Fibroblast of lung (primary cell): ENCODE results near the gene PCBP3. TPM values are rescaled to one million over a fixed set of nuclear protein-coding genes. Genes with fewer than 3 reads are reported as not detected.

Experiments used
- DNase-seq, 2 donors: peaks; one replicate each; pipeline versions ENCODE4 v3.0.0 to v3.0.0-alpha.2; 2010; ENCODE audit warnings: low read depth in 2 of 2
- H2AFZ ChIP-seq: 2 replicates; pipeline ENCODE4 v1.5.1; 2012; ENCODE audit warnings: low read length, control low read depth, inconsistent platforms
- H3K27ac ChIP-seq: 2 replicates; pipeline ENCODE4 v1.5.1; 2011; ENCODE audit warnings: low read length, control low read depth; ENCODE audit not compliant: insufficient read depth
- H3K27me3 ChIP-seq: 2 replicates; pipeline ENCODE4 v1.5.1; 2011; ENCODE audit warnings: mild to moderate bottlenecking, low read length; ENCODE audit not compliant: control insufficient read depth, insufficient read depth
- H3K36me3 ChIP-seq: 2 replicates; pipeline ENCODE4 v1.5.1; 2011; ENCODE audit warnings: low read length; ENCODE audit not compliant: control insufficient read depth, insufficient read depth
- H3K4me1 ChIP-seq: 2 replicates; pipeline ENCODE4 v1.5.1; 2011; ENCODE audit warnings: low read length; ENCODE audit not compliant: control insufficient read depth, insufficient read depth; ENCODE audit errors: extremely low read depth
- H3K4me2 ChIP-seq: 2 replicates; pipeline ENCODE4 v1.5.1; 2011; ENCODE audit warnings: low read length, control low read depth; ENCODE audit not compliant: insufficient read depth; ENCODE audit errors: extremely low read depth
- H3K4me3 ChIP-seq, 4 experiments: fragments of 200-600 bp in 1 of 4; sonication (generic) in 1 of 4; replicated peaks in 1 of 4; 2 replicates each; pipeline ENCODE4 v1.5.1; 2011 to 2016; ENCODE audit warnings: low read length in 4 of 4, low read depth in 3 of 4, mild to moderate bottlenecking in 3 of 4, control low read depth in 2 of 4, inconsistent platforms in 1 of 4, mixed read lengths in 1 of 4; ENCODE audit not compliant: insufficient read depth in 1 of 4; ENCODE audit errors: control extremely low read depth in 1 of 4
- H3K79me2 ChIP-seq: 2 replicates; pipeline ENCODE4 v1.5.1; 2012; ENCODE audit warnings: mild to moderate bottlenecking, low read length, inconsistent platforms; ENCODE audit not compliant: control insufficient read depth, insufficient read depth
- H3K9ac ChIP-seq: 2 replicates; pipeline ENCODE4 v1.5.1; 2011; ENCODE audit warnings: mild to moderate bottlenecking, low read length, control low read depth; ENCODE audit not compliant: insufficient read depth
- H3K9me3 ChIP-seq: 2 replicates; pipeline ENCODE4 v1.5.1; 2012; ENCODE audit warnings: low read depth, low read length; ENCODE audit not compliant: control insufficient read depth, insufficient read depth
- H4K20me1 ChIP-seq: 2 replicates; pipeline ENCODE4 v1.5.1; 2011; ENCODE audit warnings: low read length; ENCODE audit not compliant: control insufficient read depth, insufficient read depth; ENCODE audit errors: extremely low read depth
- EZH2 ChIP-seq: IDR thresholded peaks from 2 replicates; pipeline ENCODE4 v1.5.1; 2012; ENCODE audit warnings: low read length, control low read depth, mild to moderate bottlenecking; ENCODE audit errors: missing control alignments
- polyA plus RNA-seq, 2 donors: library from polyadenylated mRNA; depleted of rRNA in 1 of 2; stranded (reverse) in 1 of 2; unstranded in 1 of 2; fragments of >200 nt; gene quantifications; 2 replicates each; pipeline ENCODE4 v1.2.1, GENCODE V29; 2011 to 2012; ENCODE audit warnings: missing spikeins in 1 of 2
- total RNA-seq: library from RNA; depleted of rRNA; stranded (reverse); fragments of >200 nt; gene quantifications from 2 replicates; pipeline ENCODE4 v1.2.1, GENCODE V29; 2014
- TF ChIP-seq, protein P1 (sequence below), 2 donors: IDR thresholded peaks in 1 of 2; conservative IDR thresholded peaks in 1 of 2; 1 replicate in 1 of 2; 2 replicates in 1 of 2; pipeline ENCODE4 v1.5.1; 2011 to 2012; ENCODE audit warnings: low read length in 2 of 2, control low read depth in 1 of 2, inconsistent platforms in 1 of 2, low read depth in 1 of 2, mild to moderate bottlenecking in 1 of 2

Gene PCBP3
- total and polyA plus RNA-seq, 2 donors (not counting 1 experiment from before 2014, with no cell fraction given): 0.51 to 1.7 TPM

DNA sequence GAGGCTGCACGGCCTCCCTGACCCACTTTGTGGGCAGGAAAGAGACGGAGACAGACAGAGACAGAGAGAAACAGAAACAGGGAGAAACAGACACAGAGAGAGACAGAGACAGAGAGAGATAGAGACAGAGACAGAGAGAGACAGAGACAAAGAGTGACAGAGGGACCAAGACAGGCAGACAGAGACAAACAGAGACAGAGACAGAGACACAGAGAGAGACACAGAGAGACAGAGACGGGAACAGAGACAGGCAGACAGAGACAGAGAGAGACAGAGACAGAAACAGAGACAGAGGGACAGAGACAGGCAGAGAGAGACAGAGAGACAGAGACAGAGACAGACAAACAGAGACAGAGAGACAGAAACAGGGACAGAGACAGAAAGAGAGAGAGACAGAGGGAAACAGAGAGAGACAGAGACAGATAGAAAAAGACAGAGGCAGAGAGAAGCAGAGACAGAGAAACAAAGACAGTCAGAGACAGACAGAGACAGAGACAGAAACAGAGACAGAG, 341.1 kb downstream of the PCBP3 start:
- H3K27me3 ChIP-seq: no peaks in the 10 kb centered on the region
- DNase-seq: no peak
- H3K79me2 ChIP-seq: peaks cover 74% of the 10 kb centered on the region
- no peak overlapping the region for H2AFZ ChIP-seq
- peak overlapping the region; percentile 81 for H3K4me2 ChIP-seq
- no peak for TF ChIP-seq EZH2
- TF ChIP-seq, protein P1, sequence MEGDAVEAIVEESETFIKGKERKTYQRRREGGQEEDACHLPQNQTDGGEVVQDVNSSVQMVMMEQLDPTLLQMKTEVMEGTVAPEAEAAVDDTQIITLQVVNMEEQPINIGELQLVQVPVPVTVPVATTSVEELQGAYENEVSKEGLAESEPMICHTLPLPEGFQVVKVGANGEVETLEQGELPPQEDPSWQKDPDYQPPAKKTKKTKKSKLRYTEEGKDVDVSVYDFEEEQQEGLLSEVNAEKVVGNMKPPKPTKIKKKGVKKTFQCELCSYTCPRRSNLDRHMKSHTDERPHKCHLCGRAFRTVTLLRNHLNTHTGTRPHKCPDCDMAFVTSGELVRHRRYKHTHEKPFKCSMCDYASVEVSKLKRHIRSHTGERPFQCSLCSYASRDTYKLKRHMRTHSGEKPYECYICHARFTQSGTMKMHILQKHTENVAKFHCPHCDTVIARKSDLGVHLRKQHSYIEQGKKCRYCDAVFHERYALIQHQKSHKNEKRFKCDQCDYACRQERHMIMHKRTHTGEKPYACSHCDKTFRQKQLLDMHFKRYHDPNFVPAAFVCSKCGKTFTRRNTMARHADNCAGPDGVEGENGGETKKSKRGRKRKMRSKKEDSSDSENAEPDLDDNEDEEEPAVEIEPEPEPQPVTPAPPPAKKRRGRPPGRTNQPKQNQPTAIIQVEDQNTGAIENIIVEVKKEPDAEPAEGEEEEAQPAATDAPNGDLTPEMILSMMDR (conservative IDR thresholded peaks at IDR 0.05 in 1 of 2, IDR thresholded peaks at IDR 0.05 in 1 of 2; ENCODE audit: low read depth in 1 of 2, low read length in 2 of 2): no peak
- H4K20me1 ChIP-seq: no peaks in the 10 kb centered on the region
- peak overlapping the region; percentile 40 for H3K27ac ChIP-seq
- no peak overlapping the region for H3K9ac ChIP-seq
- H3K9me3 ChIP-seq: no peaks in the 10 kb centered on the region
- peak overlapping the region in 3 of 4 experiments; percentile 51 to 99 (median 97) for H3K4me3 ChIP-seq
- H3K4me1 ChIP-seq: peaks cover 28% of the 10 kb centered on the region
- peaks cover 63% of the 10 kb centered on the region for H3K36me3 ChIP-seq

DNA sequence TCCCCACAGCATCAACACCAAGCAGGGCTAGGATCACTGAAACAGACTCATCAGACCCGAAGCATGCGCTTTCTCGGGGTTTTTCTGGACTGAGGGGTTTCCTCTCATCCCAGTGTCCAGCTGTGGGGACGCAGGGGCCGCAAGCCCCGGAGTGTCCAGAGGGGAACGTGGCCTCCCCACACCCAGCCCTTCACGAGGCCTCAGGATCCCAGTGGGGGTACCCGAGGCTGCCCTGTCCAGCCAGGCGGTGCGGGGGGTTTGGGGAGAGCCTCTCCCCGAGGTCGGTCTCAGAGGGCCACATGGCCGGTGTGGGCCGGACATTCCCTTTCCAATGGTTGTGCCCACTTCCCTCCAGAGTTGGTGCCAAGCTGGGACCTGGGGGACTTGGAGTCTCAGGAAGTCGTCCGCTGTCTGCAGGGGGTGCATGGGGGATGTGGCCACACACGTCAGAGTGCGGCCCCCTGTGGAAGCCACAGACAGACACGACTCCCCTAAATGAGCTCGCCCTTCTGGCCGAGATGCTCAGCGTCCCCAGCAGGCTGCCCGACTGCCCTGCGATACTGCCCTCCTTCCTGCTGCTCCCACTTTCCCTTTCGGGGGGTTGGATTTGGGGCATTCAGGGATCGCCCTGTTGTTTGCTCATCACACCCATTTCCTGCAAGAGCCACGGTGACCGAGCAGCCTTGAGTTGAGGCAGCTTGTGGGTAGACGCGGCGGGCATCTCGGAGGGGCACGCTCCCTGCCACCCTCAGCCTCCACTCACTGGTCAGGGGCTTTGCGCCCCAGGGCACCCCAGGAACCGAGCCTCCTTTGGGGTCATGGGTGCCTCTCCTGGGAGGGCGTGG, 342.2 kb downstream of the PCBP3 start:
- H3K36me3 ChIP-seq: peaks cover 69% of the 10 kb centered on the region
- no peak overlapping the region for H3K9ac ChIP-seq
- peaks cover 81% of the 10 kb centered on the region for H3K79me2 ChIP-seq
- peak overlapping the region; percentile 40 for H3K27ac ChIP-seq
- no peaks in the 10 kb centered on the region for H3K27me3 ChIP-seq
- no peaks in the 10 kb centered on the region for H3K9me3 ChIP-seq
- peak overlapping the region; percentile 40 for H3K4me2 ChIP-seq
- peaks cover 23% of the 10 kb centered on the region for H3K4me1 ChIP-seq
- no peaks in the 10 kb centered on the region for H4K20me1 ChIP-seq
- no peak overlapping the region for H2AFZ ChIP-seq
- H3K4me3 ChIP-seq: peak overlapping the region in 2 of 4 experiments; percentile 14 to 97
- DNase-seq: no peak
- TF ChIP-seq, protein P1 (conservative IDR thresholded peaks at IDR 0.05 in 1 of 2, IDR thresholded peaks at IDR 0.05 in 1 of 2; ENCODE audit: low read depth in 1 of 2, low read length in 2 of 2): no peak
- TF ChIP-seq EZH2: no peak

DNA sequence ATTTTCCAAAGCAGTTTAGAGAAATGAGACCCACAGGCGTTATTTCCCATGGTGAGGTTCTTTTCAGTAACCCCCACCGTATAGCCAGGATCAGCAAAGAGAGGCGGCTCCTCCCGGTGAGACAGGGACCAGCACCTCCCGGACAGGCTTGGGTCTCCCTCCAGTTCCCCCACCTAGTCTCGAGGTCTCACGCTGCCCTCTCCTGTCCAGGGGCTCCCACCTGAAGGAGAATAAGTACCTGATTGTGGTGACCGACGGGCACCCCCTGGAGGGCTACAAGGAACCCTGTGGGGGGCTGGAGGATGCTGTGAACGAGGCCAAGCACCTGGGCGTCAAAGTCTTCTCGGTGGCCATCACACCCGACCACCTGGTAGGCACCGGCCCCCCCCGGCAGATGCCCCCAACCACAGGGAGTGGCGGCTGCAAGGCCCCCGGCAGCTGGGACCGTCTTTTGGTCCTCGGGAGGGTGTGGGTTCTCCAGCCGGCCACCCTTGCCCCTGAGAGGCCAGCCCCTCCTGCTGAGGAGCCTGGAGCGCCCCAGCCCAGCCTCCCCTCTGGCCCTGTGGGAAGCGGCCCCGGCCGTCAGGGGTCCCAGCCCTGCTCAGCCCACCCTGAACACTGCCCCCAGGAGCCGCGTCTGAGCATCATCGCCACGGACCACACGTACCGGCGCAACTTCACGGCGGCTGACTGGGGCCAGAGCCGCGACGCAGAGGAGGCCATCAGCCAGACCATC, 343.0 kb downstream of the PCBP3 start:
- H2AFZ ChIP-seq: no peak overlapping the region
- peaks cover 74% of the 10 kb centered on the region for H3K36me3 ChIP-seq

More for the DNA sequence above, 343.0 kb downstream of the PCBP3 start:
- Histone ChIP-seq H4K20me1 (no peaks in the 10 kb centered on the region), H3K4me1 (peaks cover 19% of the 10 kb centered on the region), H3K4me3 (peak overlapping the region in 1 of 4 experiments; percentile 97), H3K9me3 (no peaks in the 10 kb centered on the region), H3K4me2 (no peak overlapping the region), H3K27ac (peak overlapping the region; percentile 20), H3K9ac (peak overlapping the region; percentile 30), H3K79me2 (peaks cover 85% of the 10 kb centered on the region), H3K27me3 (no peaks in the 10 kb centered on the region)
- TF ChIP-seq, protein P1 (conservative IDR thresholded peaks at IDR 0.05 in 1 of 2, IDR thresholded peaks at IDR 0.05 in 1 of 2; ENCODE audit: low read depth in 1 of 2, low read length in 2 of 2): no peak
- TF ChIP-seq EZH2: no peak
- DNase-seq: no peak
